B cell (primary cell): ENCODE data around the gene TMEM254. TPM values are rescaled to one million over a fixed set of nuclear protein-coding genes. Genes with fewer than 3 reads are reported as not detected.

Experiments
- ATAC-seq: fragments of 200-7000 bp; cut with Tn5 transposase; one replicate; pipeline ENCODE4 v1.10.0; 2021; ENCODE audit warnings: low read depth, mild to moderate bottlenecking, moderate number of reproducible peaks, moderate library complexity
- CTCF ChIA-PET: fragments of 350-600 bp; sonication (Branson Sonifier 250); formaldehyde crosslinking; loops from one replicate; lab custom pipeline; 2021; ENCODE audit warnings: antibody characterized with exemption, inconsistent platforms; lab: Charles Lee
- POLR2A ChIA-PET: fragments of 350-600 bp; sonication (Branson Sonifier 250); formaldehyde crosslinking; loops from one replicate; lab custom pipeline; 2021; ENCODE audit warnings: antibody characterized with exemption; lab: Charles Lee
- DNase-seq: peaks from one replicate; pipeline ENCODE4 v3.0.0; 2013
- H2AFZ ChIP-seq: 2 replicates; pipeline ENCODE4 v1.6.1; 2012; ENCODE audit warnings: mild to moderate bottlenecking, low read depth, low read length; ENCODE audit not compliant: insufficient read depth, poor library complexity, severe bottlenecking
- H3K27ac ChIP-seq, 2 donors: 1 replicate in 1 of 2; 2 replicates in 1 of 2; pipeline ENCODE4 v1.5.1; 2012 to 2013; ENCODE audit warnings: low read length in 2 of 2, mild to moderate bottlenecking in 2 of 2, moderate library complexity in 1 of 2
- H3K27me3 ChIP-seq, 4 experiments: fragments of 200-600 bp in 1 of 4; sonication (generic) in 1 of 4; replicated peaks in 1 of 4; 1 replicate in 2 of 4; 2 replicates in 2 of 4; pipeline versions ENCODE4 v1.6.1 to v1.7.0; 2013 to 2016; ENCODE audit warnings: low read length in 3 of 4, mild to moderate bottlenecking in 2 of 4, mixed read lengths in 1 of 4, moderate library complexity in 1 of 4; ENCODE audit not compliant: insufficient read depth in 4 of 4, control insufficient read depth in 3 of 4; ENCODE audit errors: control extremely low read depth in 1 of 4
- H3K36me3 ChIP-seq, 2 experiments: replicated peaks in 1 of 2; 1 replicate in 1 of 2; 2 replicates in 1 of 2; pipeline versions ENCODE4 v1.6.1 to v1.7.1; 2013; ENCODE audit warnings: low read length in 1 of 2; ENCODE audit not compliant: insufficient read depth in 2 of 2, control insufficient read depth in 1 of 2; ENCODE audit errors: control extremely low read depth in 1 of 2, extremely low read depth in 1 of 2
- H3K4me1 ChIP-seq, 2 donors: fragments of 200-600 bp in 1 of 2; sonication (generic) in 1 of 2; 1 replicate in 1 of 2; 2 replicates in 1 of 2; pipeline versions ENCODE4 v1.5.1 to v1.6.1; 2013 to 2017; ENCODE audit warnings: low read length in 2 of 2; ENCODE audit not compliant: control insufficient read depth in 2 of 2, insufficient read depth in 2 of 2
- H3K4me2 ChIP-seq: replicated peaks from 2 replicates; pipeline ENCODE3; 2012; ENCODE audit warnings: mild to moderate bottlenecking, low read depth, low read length; ENCODE audit not compliant: poor library complexity, severe bottlenecking
- H3K4me3 ChIP-seq, 5 experiments: fragments of 200-600 bp in 1 of 5; sonication (generic) in 1 of 5; 1 replicate in 3 of 5; 2 replicates in 2 of 5; pipeline versions ENCODE4 v1.5.1 to v1.7.0; 2011 to 2016; ENCODE audit warnings: low read length in 4 of 5, mild to moderate bottlenecking in 4 of 5, low read depth in 2 of 5, control low read depth in 1 of 5, moderate library complexity in 1 of 5; ENCODE audit not compliant: insufficient read depth in 1 of 5; ENCODE audit errors: control extremely low read depth in 1 of 5, extremely low read depth in 1 of 5
- H3K79me2 ChIP-seq: fragments of 200-600 bp; sonication (generic); one replicate; pipeline ENCODE4 v1.6.0; 2016; ENCODE audit warnings: low read length; ENCODE audit not compliant: control insufficient read depth, insufficient read depth
- H3K9ac ChIP-seq: fragments of 200-600 bp; sonication (generic); 2 replicates; pipeline ENCODE4 v1.6.1; 2017; ENCODE audit warnings: mild to moderate bottlenecking, low read length, moderate library complexity
- H3K9me3 ChIP-seq, 3 donors: one replicate each; pipeline versions ENCODE4 v1.6.1 to v1.7.1; 2013; ENCODE audit warnings: low read length in 2 of 3; ENCODE audit not compliant: control insufficient read depth in 2 of 3, insufficient read depth in 1 of 3; ENCODE audit errors: control extremely low read depth in 1 of 3
- H4K20me1 ChIP-seq: 2 replicates; pipeline ENCODE4 v1.6.0; 2012; ENCODE audit warnings: mild to moderate bottlenecking, low read length; ENCODE audit not compliant: insufficient read depth, control insufficient read depth, poor library complexity, severe bottlenecking
- H3K27ac Mint-ChIP-seq: one replicate; pipeline ENCODE4 v1.8.0; 2021; ENCODE audit warnings: mixed read lengths
- H3K27me3 Mint-ChIP-seq: one replicate; pipeline ENCODE4 v1.8.0; 2021; ENCODE audit warnings: mixed read lengths
- H3K4me1 Mint-ChIP-seq: one replicate; pipeline ENCODE4 v1.8.0; 2021; ENCODE audit warnings: mixed read lengths
- H3K4me3 Mint-ChIP-seq: one replicate; pipeline ENCODE4 v1.8.0; 2021; ENCODE audit warnings: mixed read lengths
- H3K9me3 Mint-ChIP-seq: one replicate; pipeline ENCODE4 v1.8.0; 2022; ENCODE audit warnings: mixed read lengths; ENCODE audit not compliant: insufficient read depth
- CTCF ChIP-seq: fragments of 200-600 bp; IDR thresholded peaks from one replicate; pipeline ENCODE4 v1.8.0; 2022; ENCODE audit warnings: antibody characterized with exemption, mild to moderate bottlenecking
- EZH2 ChIP-seq: IDR thresholded peaks from 2 replicates; pipeline ENCODE4 v1.6.1; 2012; ENCODE audit warnings: borderline replicate concordance, low read depth, mild to moderate bottlenecking, moderate library complexity, low read length; ENCODE audit not compliant: insufficient read depth, poor library complexity, severe bottlenecking
- WGBS: methylation state at CpG from one replicate; pipeline ENCODE4 v1.1.5; 2013; ENCODE audit warnings: missing lambda C conversion rate; ENCODE audit not compliant: insufficient coverage; 5-methylcytosine and 5-hydroxymethylcytosine counted together
- intact Hi-C: fragments of 100-400 bp; cut with micrococcal nuclease; formaldehyde crosslinking; loops from one replicate; pipeline ENCODE4 v1.10.0; 2022
- polyA plus RNA-seq: library from polyadenylated mRNA; depleted of rRNA; stranded (reverse); fragments of >200 nt; gene quantifications from 2 replicates; pipeline ENCODE4 v1.2.3, GENCODE V29; 2012
- total RNA-seq, 2 donors: library from RNA; stranded (reverse); fragments of 120-200 nt in 1 of 2; gene quantifications; 1 replicate in 1 of 2; 2 replicates in 1 of 2; pipeline versions ENCODE4 v1.2.3 to v1.2.4, GENCODE V29; 2013 to 2022

TMEM254 gene
- total and polyA plus RNA-seq, 2 donors (not counting 1 experiment from before 2014, with no cell fraction given): 9.8 to 13.1 TPM

GRCh38 chr10:80068270-80068669 lies 10.2 kb upstream of the TMEM254 start:
- H3K27me3 ChIP-seq: peaks cover 0 to 3% (median 0%) of the 10 kb centered on the region in 4 experiments
- H3K27ac ChIP-seq: no peak overlapping the region
- Mint-ChIP-seq H3K9me3 (no peaks in the 10 kb centered on the region), H3K4me3 (no peak overlapping the region), H3K27me3 (peaks cover 3% of the 10 kb centered on the region), H3K4me1 (no peaks in the 10 kb centered on the region), H3K27ac (no peak overlapping the region)
- H3K9me3 ChIP-seq: peaks cover 0 to 2% (median 0%) of the 10 kb centered on the region in 3 donors
- whole genome bisulfite sequencing: no CpG with 5 or more reads among the region's 2 CpGs
- H3K36me3 ChIP-seq: no peaks in the 10 kb centered on the region
- DNase-seq (no peak), ATAC-seq (no peak)
- intact Hi-C loops: no loop called here
- no peaks in the 10 kb centered on the region for H3K79me2 ChIP-seq
- H2AFZ ChIP-seq: no peak overlapping the region
- no peaks in the 10 kb centered on the region for H4K20me1 ChIP-seq
- no peak overlapping the region for H3K9ac ChIP-seq
- no peak for TF ChIP-seq EZH2
- TF ChIP-seq CTCF: no peak
- POLR2A ChIA-PET: no interaction called here
- no peak overlapping the region for H3K4me3 ChIP-seq
- CTCF ChIA-PET: interaction anchor here (0.7 to 1.6 kb wide), 2 partner anchors 12 to 95 kb away, joined by 3 read pairs; no protein-coding TSS in a partner anchor
- H3K4me1 ChIP-seq: no peaks in the 10 kb centered on the region
- H3K4me2 ChIP-seq: no peak overlapping the region

- Histone ChIP-seq H3K4me2 (no peak overlapping the region), H3K4me1 (no peaks in the 10 kb centered on the region), H3K9ac (no peak overlapping the region), H2AFZ (no peak overlapping the region), H3K4me3 (no peak overlapping the region), H3K27ac (no peak overlapping the region), H3K9me3 (peaks cover 0 to 2% (median 0%) of the 10 kb centered on the region in 3 donors), H3K79me2 (no peaks in the 10 kb centered on the region), H4K20me1 (no peaks in the 10 kb centered on the region), H3K27me3 (peaks cover 0 to 3% (median 0%) of the 10 kb centered on the region in 4 experiments), H3K36me3 (no peaks in the 10 kb centered on the region)
- intact Hi-C loops: loop anchor here (10.0 kb wide), 1 partner anchor 245 kb away; the partner anchor contains the start of gene NUTM2E
- no peaks in the 10 kb centered on the region for H3K4me1 Mint-ChIP-seq
- H3K27me3 Mint-ChIP-seq: peaks cover 3% of the 10 kb centered on the region
- H3K9me3 Mint-ChIP-seq: no peaks in the 10 kb centered on the region
- no peak overlapping the region for H3K4me3 Mint-ChIP-seq
- DNase-seq (no peak), ATAC-seq (no peak)
- H3K27ac Mint-ChIP-seq: no peak overlapping the region
- CTCF ChIA-PET: interaction anchor here (1.4 to 2.7 kb wide), 5 partner anchors 9 to 291 kb away, joined by 3 to 8 read pairs (median 6); no protein-coding TSS in a partner anchor
- POLR2A ChIA-PET: no interaction called here
- 93% methylated on average over 3 of the region's 3 CpGs for WGBS
- TF ChIP-seq EZH2: no peak
Observed at GRCh38 chr10:80070057-80070456, 8.4 kb upstream of the TMEM254 start.
